PC-9 (cell line): Measurements from ENCODE around the gene TGFBI.

Experiments used
- EZH2 ChIP-seq: fragments of 200-600 bp; sonication (generic); IDR thresholded peaks from 2 replicates; pipeline ENCODE4 v1.8.0; 2017; ENCODE audit warnings: antibody characterized with exemption, low read depth
- TF ChIP-seq, protein P1 (sequence below): fragments of 200-600 bp; sonication (generic); conservative IDR thresholded peaks from 2 replicates; pipeline ENCODE4 v1.6.1; 2017; ENCODE audit warnings: mixed run types, antibody characterized with exemption, mild to moderate bottlenecking, moderate library complexity

- TF ChIP-seq, protein P1, sequence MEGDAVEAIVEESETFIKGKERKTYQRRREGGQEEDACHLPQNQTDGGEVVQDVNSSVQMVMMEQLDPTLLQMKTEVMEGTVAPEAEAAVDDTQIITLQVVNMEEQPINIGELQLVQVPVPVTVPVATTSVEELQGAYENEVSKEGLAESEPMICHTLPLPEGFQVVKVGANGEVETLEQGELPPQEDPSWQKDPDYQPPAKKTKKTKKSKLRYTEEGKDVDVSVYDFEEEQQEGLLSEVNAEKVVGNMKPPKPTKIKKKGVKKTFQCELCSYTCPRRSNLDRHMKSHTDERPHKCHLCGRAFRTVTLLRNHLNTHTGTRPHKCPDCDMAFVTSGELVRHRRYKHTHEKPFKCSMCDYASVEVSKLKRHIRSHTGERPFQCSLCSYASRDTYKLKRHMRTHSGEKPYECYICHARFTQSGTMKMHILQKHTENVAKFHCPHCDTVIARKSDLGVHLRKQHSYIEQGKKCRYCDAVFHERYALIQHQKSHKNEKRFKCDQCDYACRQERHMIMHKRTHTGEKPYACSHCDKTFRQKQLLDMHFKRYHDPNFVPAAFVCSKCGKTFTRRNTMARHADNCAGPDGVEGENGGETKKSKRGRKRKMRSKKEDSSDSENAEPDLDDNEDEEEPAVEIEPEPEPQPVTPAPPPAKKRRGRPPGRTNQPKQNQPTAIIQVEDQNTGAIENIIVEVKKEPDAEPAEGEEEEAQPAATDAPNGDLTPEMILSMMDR = no peak
- no peak for TF ChIP-seq EZH2
Observed at GRCh38 chr5:136020001-136020382, 8.8 kb upstream of the TGFBI start.
